Upper lobe of left lung (tissue), 4 donors: ENCODE data around the gene C1QTNF12.

ENCODE experiments used
- EP300 ChIP-seq, 4 donors: sonication (generic); formaldehyde crosslinking; IDR thresholded peaks; one replicate each; pipeline ENCODE4 v1.5.1; 2017; ENCODE audit warnings: antibody characterized with exemption in 4 of 4, control low read depth in 2 of 4
- POLR2A ChIP-seq, 4 donors: fragments of 450-650 bp; IDR thresholded peaks; one replicate each; pipeline ENCODE4 v1.5.1; 2016 to 2017; ENCODE audit warnings: antibody characterized with exemption in 4 of 4, mild to moderate bottlenecking in 2 of 4
- POLR2AphosphoS5 ChIP-seq, 2 donors: sonication (generic); formaldehyde crosslinking; IDR thresholded peaks; one replicate each; pipeline ENCODE4 v1.5.1; 2017; ENCODE audit warnings: antibody characterized with exemption in 2 of 2
- TF ChIP-seq, protein P1 (sequence below), 6 experiments: fragments of 450-650 bp in 4 of 6; fragments of 200-600 bp in 2 of 6; sonication (generic) in 2 of 6; IDR thresholded peaks; one replicate each; pipeline ENCODE4 v1.5.1; 2016 to 2019; ENCODE audit warnings: antibody characterized with exemption in 6 of 6

DNA sequence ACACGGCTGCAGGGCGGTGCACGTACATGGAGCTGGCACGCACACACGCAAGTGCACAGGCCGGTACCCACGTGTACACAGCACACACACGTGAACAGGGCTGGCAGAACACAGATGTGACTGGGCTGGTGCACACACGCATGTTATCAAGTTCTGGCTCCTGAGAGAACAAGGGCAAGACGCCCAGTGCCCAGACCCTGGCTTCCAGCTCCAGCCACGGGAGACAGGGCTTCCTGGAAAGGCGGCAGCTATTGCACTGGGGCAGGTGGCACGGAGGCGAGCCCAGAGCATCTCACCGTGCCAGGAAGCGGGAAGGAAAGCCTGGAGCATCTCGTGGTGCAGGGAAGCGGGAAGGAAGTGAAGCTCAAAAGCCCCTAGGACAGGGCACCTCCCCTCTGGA lies 20.6 kb downstream of the C1QTNF12 start:
- TF ChIP-seq, protein P1, sequence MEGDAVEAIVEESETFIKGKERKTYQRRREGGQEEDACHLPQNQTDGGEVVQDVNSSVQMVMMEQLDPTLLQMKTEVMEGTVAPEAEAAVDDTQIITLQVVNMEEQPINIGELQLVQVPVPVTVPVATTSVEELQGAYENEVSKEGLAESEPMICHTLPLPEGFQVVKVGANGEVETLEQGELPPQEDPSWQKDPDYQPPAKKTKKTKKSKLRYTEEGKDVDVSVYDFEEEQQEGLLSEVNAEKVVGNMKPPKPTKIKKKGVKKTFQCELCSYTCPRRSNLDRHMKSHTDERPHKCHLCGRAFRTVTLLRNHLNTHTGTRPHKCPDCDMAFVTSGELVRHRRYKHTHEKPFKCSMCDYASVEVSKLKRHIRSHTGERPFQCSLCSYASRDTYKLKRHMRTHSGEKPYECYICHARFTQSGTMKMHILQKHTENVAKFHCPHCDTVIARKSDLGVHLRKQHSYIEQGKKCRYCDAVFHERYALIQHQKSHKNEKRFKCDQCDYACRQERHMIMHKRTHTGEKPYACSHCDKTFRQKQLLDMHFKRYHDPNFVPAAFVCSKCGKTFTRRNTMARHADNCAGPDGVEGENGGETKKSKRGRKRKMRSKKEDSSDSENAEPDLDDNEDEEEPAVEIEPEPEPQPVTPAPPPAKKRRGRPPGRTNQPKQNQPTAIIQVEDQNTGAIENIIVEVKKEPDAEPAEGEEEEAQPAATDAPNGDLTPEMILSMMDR (IDR thresholded peaks at IDR 0.05), result no peak
- TF ChIP-seq POLR2A (IDR thresholded peaks at IDR 0.05), result no peak
- no peak for TF ChIP-seq POLR2AphosphoS5 (IDR thresholded peaks at IDR 0.05)
- no peak for TF ChIP-seq EP300 (IDR thresholded peaks at IDR 0.05)
